Astrocyte (in vitro differentiated cells and primary cell): Measurements from ENCODE around the gene LMAN2L.
"Not testable (repeated sequence)": the region's sequence is repeated elsewhere in the genome, so short reads cannot be mapped to it uniquely, and the experiment has no call there.

Experiments used
- CTCF ChIP-seq: IDR thresholded peaks from 2 replicates; pipeline ENCODE4 v1.5.1; 2011; ENCODE audit warnings: low read depth, mild to moderate bottlenecking, inconsistent platforms, low read length, moderate library complexity; ENCODE audit not compliant: insufficient read depth
- EZH2 ChIP-seq: IDR thresholded peaks from 2 replicates; pipeline ENCODE4 v1.6.1; 2012; ENCODE audit warnings: mild to moderate bottlenecking, low read length, inconsistent platforms; ENCODE audit not compliant: insufficient read depth

- not testable (repeated sequence) for TF ChIP-seq EZH2, CTCF
These were observed 74.1 kb downstream of the LMAN2L start for GRCh38 chr2:96665717-96666116.
